Stimulated activated CD8-positive, alpha-beta memory T cell treated with anti-CD3 and anti-CD28 coated beads, Interleukin-7, amount 100 ng/mL, for 48 hours (primary cell): ENCODE data around the gene PDGFC.

ENCODE experiments used
- DNase-seq, 2 donors: peaks; one replicate each; pipeline ENCODE4 v3.0.0-alpha.2; 2020; ENCODE audit warnings: low read depth in 1 of 2; ENCODE audit errors: extremely low read depth in 1 of 2

PDGFC gene

GRCh38 chr4:156971676-156972378 is at the start of gene PDGFC:
Gene PDGFC (minus strand): TSS chr4:156971799. CDS start chr4:156970903, 896 bp downstream.
- no peak for DNase-seq

- no peak for DNase-seq
Observed at GRCh38 chr4:157020882-157021281, 49.3 kb upstream of the PDGFC start.

DNA sequence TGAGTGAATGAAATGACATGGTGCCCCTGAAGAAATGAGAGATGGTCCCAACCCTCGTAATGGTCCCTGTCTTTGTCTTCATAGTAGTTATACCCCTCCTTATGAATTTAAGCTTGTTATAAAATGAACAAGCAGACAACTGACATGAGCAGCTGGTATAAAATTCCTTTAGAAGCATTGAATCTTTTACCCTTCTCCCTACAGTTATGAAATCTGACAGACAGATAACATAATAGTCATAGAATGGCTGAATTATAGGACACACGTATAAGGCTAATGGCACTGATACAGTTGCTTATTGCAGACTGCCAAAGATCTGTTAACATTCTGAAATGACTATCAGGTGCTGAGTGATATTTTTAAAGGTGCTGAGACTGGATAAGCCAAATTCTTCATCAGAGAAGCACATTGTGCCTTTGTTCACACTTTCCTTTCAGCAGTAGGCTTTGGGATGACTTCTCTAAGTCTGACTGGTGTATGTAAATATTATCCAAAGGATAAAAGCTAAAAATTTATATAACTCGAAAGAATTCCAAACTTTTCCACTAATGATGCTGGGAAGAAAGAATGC is 47.4 kb upstream of the PDGFC start:
- DNase-seq, result no peak

DNA sequence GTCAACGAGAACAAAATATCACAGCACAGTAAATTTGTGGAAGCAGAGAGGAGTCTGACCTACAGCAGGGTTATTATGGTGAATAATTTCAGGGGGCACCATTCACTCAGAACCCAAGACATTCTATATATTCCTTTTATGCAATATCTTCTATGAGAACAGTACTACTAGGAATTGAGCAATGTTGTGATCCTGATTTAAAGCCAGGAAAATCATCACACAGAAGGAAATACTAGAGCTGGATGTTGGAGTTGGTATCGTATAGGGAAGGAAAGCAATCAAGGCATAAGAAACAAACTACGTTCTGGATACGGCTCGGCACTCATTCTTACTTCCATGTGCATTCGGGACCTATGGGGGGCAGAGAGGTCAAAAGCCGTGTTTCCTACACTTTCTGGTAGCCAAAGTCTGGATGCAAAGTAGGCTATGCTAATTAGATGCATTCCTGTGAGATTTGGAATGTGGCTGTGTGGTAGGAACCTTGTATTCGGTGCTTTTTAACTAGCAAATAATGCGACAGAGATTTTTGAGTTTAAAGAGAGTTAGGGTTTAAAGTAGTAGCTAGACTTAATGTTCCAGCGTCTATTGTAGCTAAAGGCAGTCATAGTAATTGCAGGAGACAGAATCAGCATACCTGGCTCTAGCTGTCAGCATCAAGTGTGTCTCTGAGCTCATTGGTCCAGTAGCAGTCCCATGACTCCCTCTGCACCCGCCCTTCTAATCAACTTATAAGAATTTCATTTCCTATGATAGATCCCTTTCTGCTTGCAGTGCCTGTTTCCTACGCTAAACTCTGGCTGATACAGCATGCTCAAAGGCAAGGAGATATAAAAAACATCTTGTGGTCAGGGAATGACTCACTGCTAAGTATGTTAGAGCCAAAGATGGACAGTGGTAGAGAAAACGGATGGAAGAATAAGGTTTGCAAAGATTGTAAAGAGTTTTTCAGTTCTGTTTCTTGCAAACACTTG is 43.3 kb upstream of the PDGFC start:
- DNase-seq, result no peak

DNA sequence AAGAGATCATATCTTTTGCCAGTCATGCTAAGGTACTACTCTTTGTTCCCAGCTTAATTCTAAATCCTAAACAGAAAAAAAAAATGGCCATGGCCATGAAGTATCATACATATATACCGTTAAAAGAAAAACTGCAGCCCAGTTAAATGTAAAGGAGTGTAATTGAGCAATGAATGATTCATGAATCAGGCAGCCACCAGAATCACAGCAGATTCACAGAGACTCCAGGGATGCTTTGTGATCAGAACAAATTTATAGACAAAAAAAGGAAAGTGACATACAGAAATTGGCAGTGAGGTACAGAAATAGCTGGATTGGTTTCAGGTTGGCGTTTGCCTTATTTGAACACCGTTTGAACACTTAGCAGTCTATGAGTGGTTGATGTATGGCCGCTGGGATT is 42.1 kb upstream of the PDGFC start:
- no peak for DNase-seq

DNA sequence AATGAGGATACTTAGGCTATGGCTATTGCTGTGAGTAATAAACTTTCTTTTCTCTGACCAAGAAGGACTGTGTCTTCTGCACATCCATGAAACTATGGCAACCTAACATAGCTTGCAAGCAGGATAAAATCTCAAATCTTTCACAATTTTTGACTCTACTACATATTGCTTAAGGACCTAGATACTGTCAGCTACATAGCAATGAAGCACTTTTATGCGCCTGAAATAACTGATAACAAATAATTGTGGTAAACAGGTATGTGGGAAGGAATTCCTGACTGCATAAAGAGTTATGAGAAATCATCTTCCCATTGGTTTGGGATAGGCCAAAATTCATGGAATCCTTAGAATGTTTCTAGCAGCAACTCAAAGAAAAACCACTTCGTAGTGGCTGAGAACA is 41.2 kb upstream of the PDGFC start:
- DNase-seq, result no peak

GRCh38 chr4:157012296-157012695 is 40.7 kb upstream of the PDGFC start:
- DNase-seq, result no peak

- no peak for DNase-seq
Observed at GRCh38 chr4:157010630-157011029, 39.0 kb upstream of the PDGFC start.

GRCh38 chr4:157005831-157006230 is 34.2 kb upstream of the PDGFC start:
- no peak for DNase-seq

DNA sequence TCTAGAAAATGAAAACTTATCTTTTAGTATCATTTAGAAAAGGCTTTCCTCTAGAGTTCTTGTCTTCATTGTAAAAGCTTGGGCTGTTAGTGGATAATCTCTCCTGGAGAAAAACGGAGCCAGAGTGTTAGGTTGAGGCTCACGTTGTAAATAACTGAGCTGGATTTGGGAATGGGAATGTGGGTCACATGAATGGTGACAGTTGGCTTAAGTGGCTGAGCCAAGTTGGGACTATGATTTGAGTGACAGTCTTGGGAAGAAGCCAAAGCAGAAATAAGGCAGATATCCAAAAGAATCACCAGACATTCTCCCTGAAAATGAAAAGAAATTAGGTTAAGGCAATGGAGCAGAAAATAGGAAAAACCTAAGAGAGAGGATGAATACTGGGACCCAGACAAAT is 33.6 kb upstream of the PDGFC start:
- no peak for DNase-seq

- DNase-seq, result no peak
Observed at GRCh38 chr4:157004279-157005161, 32.9 kb upstream of the PDGFC start.

GRCh38 chr4:156999175-156999517 is 27.5 kb upstream of the PDGFC start:
- no peak for DNase-seq

DNA sequence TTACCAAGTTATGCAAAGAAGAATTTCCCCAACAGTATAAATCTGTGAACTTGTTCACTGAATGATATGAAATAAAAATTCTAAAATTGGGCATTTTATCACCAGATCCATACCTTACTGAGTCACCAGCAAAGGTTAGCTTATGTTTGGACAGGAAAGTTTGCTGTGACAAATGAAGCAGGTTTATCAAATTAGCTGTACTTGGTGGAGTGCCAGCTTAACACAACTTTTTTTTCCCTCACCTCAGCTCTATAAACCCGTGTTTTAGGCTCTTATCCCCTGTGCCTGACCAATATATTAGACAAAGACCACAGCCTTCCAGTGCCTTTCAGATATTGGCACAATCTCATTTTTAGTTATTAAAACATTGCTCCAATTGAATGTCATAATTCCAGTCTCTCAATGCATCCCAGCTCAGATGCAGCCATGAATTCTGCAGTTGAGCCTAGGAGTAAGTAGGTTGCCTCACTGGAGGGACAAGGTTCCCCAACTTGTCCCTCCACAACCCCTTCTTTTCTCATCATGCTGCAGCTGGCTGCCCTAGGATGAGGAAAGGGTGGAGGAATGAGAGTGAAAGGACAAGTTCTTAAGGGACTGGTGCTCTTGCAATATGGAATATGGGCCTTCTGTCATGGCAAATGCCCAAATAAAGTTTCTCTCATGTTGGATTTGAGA is 27.0 kb upstream of the PDGFC start:
- DNase-seq, result no peak

DNA sequence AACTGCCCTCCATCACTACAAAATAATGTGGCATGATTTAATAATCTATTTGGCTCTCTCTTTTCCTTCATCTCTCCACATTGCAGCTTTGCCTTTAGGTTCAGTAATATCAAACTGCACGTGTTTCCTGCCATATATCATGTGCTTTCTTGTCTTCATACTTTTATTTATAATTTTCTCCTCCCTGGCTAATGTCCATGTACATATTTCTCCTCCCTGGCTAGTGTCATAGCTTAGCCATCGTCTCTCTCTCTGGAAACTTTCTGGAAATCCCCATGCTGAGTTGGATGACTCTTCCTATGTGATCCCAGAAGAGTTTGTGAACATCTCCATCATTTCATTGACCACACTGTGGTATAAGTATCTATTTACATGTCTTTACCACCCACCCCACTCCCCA is 21.3 kb upstream of the PDGFC start:
- no peak for DNase-seq

DNA sequence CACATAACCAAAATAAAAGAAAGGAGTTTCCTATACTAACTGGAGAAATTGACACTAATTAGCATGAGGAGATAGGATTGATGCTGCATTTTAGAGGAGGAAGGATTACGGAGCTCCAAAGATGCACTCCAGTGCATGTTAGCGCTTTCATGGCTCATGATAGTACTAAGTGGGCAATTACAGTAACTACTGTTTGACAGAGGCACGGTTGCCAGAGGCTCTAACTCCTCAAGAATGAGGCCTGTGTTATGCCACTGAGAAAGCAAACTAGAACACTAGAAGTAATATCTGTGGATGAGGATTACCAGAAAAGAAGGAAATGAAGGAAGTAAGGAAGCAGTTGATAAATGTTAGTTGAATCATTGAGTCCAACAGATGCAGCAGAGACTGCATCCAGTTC is 19.6 kb upstream of the PDGFC start:
- no peak for DNase-seq

DNA sequence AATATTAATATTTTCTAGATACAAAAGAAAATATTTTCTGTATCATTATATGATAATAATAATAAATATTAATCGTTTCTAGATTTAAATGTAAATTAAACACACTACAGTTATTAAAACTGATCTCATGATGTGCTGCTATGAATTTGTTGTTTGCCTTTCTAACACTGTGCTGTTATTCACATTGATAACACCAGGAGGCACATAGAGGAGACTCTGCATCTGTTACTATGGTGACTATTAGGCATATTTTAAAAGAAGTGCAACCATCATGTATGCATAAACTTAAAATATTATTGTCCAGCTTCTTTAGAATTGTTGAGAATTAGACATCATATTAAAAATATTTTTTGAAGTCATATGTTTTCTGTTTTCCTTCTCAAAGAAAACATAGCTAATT is 11.8 kb upstream of the PDGFC start:
- DNase-seq, result no peak

GRCh38 chr4:156981262-156981769 is 9.7 kb upstream of the PDGFC start:
- no peak for DNase-seq

DNA sequence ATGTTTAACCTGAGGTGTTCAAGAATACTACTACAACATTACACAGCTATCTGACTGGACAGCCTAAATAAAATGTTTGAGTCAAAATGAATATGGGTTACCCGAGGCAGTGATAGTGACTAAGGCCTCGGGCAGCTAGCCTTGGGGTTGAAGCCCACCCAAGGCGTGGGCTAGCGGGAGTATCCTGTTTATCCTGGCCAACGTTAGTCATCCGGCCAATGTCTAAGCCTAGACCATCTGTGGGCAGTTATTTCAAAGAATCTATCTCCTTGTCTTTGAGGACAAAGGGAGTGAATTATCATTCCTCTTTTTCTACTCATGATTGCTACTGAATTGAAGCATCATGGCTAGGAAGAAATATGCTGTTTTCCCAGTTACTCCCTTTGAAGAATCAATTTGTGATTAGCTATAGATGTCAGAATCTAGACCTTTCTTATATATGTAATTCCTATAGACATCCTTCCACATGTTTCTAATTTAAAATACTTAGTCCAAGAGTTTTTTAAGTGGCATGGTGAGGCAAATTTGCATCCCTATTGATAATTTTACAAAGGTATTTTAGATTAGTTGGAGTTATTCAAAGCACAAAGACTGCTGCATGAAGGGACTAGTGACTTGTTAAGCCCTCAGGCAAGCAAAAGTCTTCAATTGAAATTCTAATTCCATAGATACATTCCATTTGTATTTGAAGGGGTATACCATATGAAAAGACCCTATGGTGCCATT is 6.0 kb upstream of the PDGFC start:
- no peak for DNase-seq

DNA sequence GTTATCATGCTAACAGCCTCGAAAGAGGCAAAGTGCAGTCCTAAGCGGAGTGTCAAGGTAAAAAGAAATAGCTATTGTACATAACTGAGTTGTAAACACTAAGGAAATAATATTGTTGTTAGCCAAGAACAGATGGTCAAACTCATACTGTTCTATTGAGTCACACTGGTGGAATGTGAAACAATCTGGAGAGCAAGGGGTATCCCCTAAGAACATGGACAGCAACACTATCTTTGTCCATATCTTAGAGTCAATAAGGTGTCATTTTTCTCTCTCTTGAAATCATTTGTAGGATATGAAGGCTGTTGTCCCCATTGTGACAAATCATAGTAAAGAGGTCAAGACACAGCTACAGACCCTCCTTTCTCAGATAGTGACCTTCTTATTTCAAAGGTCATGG is 4.5 kb upstream of the PDGFC start:
- no peak for DNase-seq
